HEK293 (cell line): ENCODE results near the gene TPMT.

Experiments
- BCL11A ChIP-seq: fragments of 450-650 bp; formaldehyde crosslinking; IDR thresholded peaks from 2 replicates; pipeline ENCODE4 v1.5.1; 2016; ENCODE audit warnings: low read depth, missing biosample characterization, missing genetic modification characterization
- EGR2 ChIP-seq: fragments of 450-650 bp; formaldehyde crosslinking; IDR thresholded peaks from 2 replicates; pipeline ENCODE4 v1.5.1; 2016; ENCODE audit warnings: low read depth, missing biosample characterization, missing genetic modification characterization
- IKZF3 ChIP-seq: fragments of 450-650 bp; IDR thresholded peaks from 2 replicates; pipeline ENCODE4 v1.5.0; 2018; ENCODE audit warnings: missing biosample characterization, mild to moderate bottlenecking, missing genetic modification characterization, moderate library complexity
- KLF10 ChIP-seq: fragments of 450-650 bp; IDR thresholded peaks from 2 replicates; pipeline ENCODE4 v1.5.1; 2018; ENCODE audit warnings: missing biosample characterization, mild to moderate bottlenecking, missing genetic modification characterization
- KLF7 ChIP-seq: fragments of 450-650 bp; formaldehyde crosslinking; IDR thresholded peaks from 2 replicates; pipeline ENCODE4 v1.5.1; 2016; ENCODE audit warnings: missing biosample characterization, missing genetic modification characterization, borderline replicate concordance
- SALL2 ChIP-seq: fragments of 450-650 bp; formaldehyde crosslinking; IDR thresholded peaks from 2 replicates; pipeline ENCODE4 v1.5.0; 2017; ENCODE audit warnings: missing biosample characterization, mild to moderate bottlenecking, missing genetic modification characterization, borderline replicate concordance
- SCRT1 ChIP-seq: fragments of 450-650 bp; formaldehyde crosslinking; IDR thresholded peaks from 2 replicates; pipeline ENCODE4 v1.5.1; 2016; ENCODE audit warnings: missing biosample characterization, missing genetic modification characterization, borderline replicate concordance
- SETDB1 ChIP-seq: IDR thresholded peaks from one replicate; pipeline ENCODE4 v1.6.1; 2017; ENCODE audit warnings: mild to moderate bottlenecking, low read length, moderate library complexity, mixed read lengths; ENCODE audit not compliant: insufficient read length
- TCF7L2 ChIP-seq: IDR thresholded peaks from 2 replicates; pipeline ENCODE4 v1.6.1; 2011; ENCODE audit warnings: low read depth, mild to moderate bottlenecking, inconsistent platforms, low read length, moderate library complexity, borderline replicate concordance
- YY2 ChIP-seq: fragments of 450-650 bp; formaldehyde crosslinking; IDR thresholded peaks from 2 replicates; pipeline ENCODE4 v1.5.1; 2016; ENCODE audit warnings: missing biosample characterization, missing genetic modification characterization
- ZBTB10 ChIP-seq: fragments of 450-650 bp; formaldehyde crosslinking; IDR thresholded peaks from 2 replicates; pipeline ENCODE4 v1.5.1; 2016; ENCODE audit warnings: missing biosample characterization, missing genetic modification characterization
- ZEB2 ChIP-seq: fragments of 450-650 bp; formaldehyde crosslinking; IDR thresholded peaks from 2 replicates; pipeline ENCODE4 v1.5.1; 2016; ENCODE audit warnings: missing biosample characterization, missing genetic modification characterization
- ZFHX2 ChIP-seq: fragments of 450-650 bp; formaldehyde crosslinking; conservative IDR thresholded peaks from 2 replicates; pipeline ENCODE4 v1.5.1; 2016; ENCODE audit warnings: missing biosample characterization, missing genetic modification characterization
- ZFP41 ChIP-seq: fragments of 450-650 bp; formaldehyde crosslinking; IDR thresholded peaks from 2 replicates; pipeline ENCODE4 v1.5.1; 2016; ENCODE audit warnings: missing biosample characterization, missing genetic modification characterization, borderline replicate concordance
- ZNF133 ChIP-seq: fragments of 450-650 bp; formaldehyde crosslinking; IDR thresholded peaks from 2 replicates; pipeline ENCODE4 v1.5.1; 2016; ENCODE audit warnings: missing biosample characterization, missing genetic modification characterization
- ZNF155 ChIP-seq: fragments of 450-650 bp; formaldehyde crosslinking; IDR thresholded peaks from 2 replicates; pipeline ENCODE4 v1.5.1; 2016; ENCODE audit warnings: missing biosample characterization, missing genetic modification characterization
- ZNF24 ChIP-seq: fragments of 450-650 bp; formaldehyde crosslinking; IDR thresholded peaks from 2 replicates; pipeline ENCODE4 v1.5.1; 2016; ENCODE audit warnings: missing biosample characterization, missing genetic modification characterization
- ZNF248 ChIP-seq: fragments of 450-650 bp; formaldehyde crosslinking; IDR thresholded peaks from 2 replicates; pipeline ENCODE4 v1.5.1; 2017; ENCODE audit warnings: missing biosample characterization, missing genetic modification characterization
- ZNF26 ChIP-seq: fragments of 450-650 bp; formaldehyde crosslinking; IDR thresholded peaks from 2 replicates; pipeline ENCODE4 v1.5.1; 2016; ENCODE audit warnings: missing biosample characterization, missing genetic modification characterization
- ZNF292 ChIP-seq: fragments of 450-650 bp; formaldehyde crosslinking; IDR thresholded peaks from 2 replicates; pipeline ENCODE4 v1.5.1; 2016; ENCODE audit warnings: low read depth, missing biosample characterization, missing genetic modification characterization, borderline replicate concordance
- ZNF354C ChIP-seq: fragments of 450-650 bp; formaldehyde crosslinking; IDR thresholded peaks from 2 replicates; pipeline ENCODE4 v1.5.1; 2016; ENCODE audit warnings: missing biosample characterization, missing genetic modification characterization, low read depth, borderline replicate concordance
- ZNF610 ChIP-seq: fragments of 450-650 bp; formaldehyde crosslinking; IDR thresholded peaks from 2 replicates; pipeline ENCODE4 v1.5.1; 2016; ENCODE audit warnings: missing biosample characterization, missing genetic modification characterization, borderline replicate concordance
- ZNF621 ChIP-seq: fragments of 450-650 bp; formaldehyde crosslinking; IDR thresholded peaks from 2 replicates; pipeline ENCODE4 v1.5.1; 2017; ENCODE audit warnings: missing biosample characterization, missing genetic modification characterization
- ZNF626 ChIP-seq: fragments of 450-650 bp; sonication (Bioruptor Pico); formaldehyde crosslinking; IDR thresholded peaks from 2 replicates; pipeline ENCODE4 v1.5.1; 2018; ENCODE audit warnings: missing biosample characterization, missing genetic modification characterization, inconsistent platforms
- ZNF629 ChIP-seq: fragments of 450-650 bp; formaldehyde crosslinking; IDR thresholded peaks from 2 replicates; pipeline ENCODE4 v1.5.1; 2017; ENCODE audit warnings: missing biosample characterization, missing genetic modification characterization
- ZNF791 ChIP-seq: fragments of 450-650 bp; formaldehyde crosslinking; IDR thresholded peaks from 2 replicates; pipeline ENCODE4 v1.5.1; 2016; ENCODE audit warnings: missing biosample characterization, missing genetic modification characterization
- ZSCAN16 ChIP-seq: fragments of 450-650 bp; formaldehyde crosslinking; IDR thresholded peaks from 2 replicates; pipeline ENCODE4 v1.5.1; 2016; ENCODE audit warnings: missing biosample characterization, missing genetic modification characterization
- TF ChIP-seq, protein P1 (sequence below): fragments of 450-650 bp; formaldehyde crosslinking; IDR thresholded peaks from 2 replicates; pipeline ENCODE4 v1.5.1; 2017; ENCODE audit warnings: missing biosample characterization, missing genetic modification characterization
- TF ChIP-seq, protein P2 (sequence below): sonication (generic); formaldehyde crosslinking; IDR thresholded peaks from 2 replicates; pipeline ENCODE4 v1.8.1; 2022; ENCODE audit warnings: mild to moderate bottlenecking, moderate library complexity, missing genetic modification reagents

The TPMT gene

GRCh38 chr6:18155150-18155863 is 430 bp upstream of the TPMT start, which contains the start of gene KDM1B (continued):
- TF ChIP-seq, protein P1, sequence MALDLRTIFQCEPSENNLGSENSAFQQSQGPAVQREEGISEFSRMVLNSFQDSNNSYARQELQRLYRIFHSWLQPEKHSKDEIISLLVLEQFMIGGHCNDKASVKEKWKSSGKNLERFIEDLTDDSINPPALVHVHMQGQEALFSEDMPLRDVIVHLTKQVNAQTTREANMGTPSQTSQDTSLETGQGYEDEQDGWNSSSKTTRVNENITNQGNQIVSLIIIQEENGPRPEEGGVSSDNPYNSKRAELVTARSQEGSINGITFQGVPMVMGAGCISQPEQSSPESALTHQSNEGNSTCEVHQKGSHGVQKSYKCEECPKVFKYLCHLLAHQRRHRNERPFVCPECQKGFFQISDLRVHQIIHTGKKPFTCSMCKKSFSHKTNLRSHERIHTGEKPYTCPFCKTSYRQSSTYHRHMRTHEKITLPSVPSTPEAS (tag by site-specific recombination) = no peak
- TF ChIP-seq TCF7L2 (no peak), ZNF791 (tag by site-specific recombination) (no peak), KLF7 (tag by site-specific recombination) (no peak), IKZF3 (no peak), ZNF26 (tag by site-specific recombination) (no peak), ZNF610 (no peak), ZNF629 (tag by site-specific recombination) (no peak; the same call in 1 of the 2 replicates), SALL2 (no peak), SCRT1 (tag by site-specific recombination) (no peak), ZNF24 (tag by site-specific recombination) (no peak), ZNF621 (tag by site-specific recombination) (no peak), ZNF133 (tag by site-specific recombination) (no peak), ZSCAN16 (tag by site-specific recombination) (no peak), BCL11A (tag by site-specific recombination) (no peak), ZNF248 (no peak), ZNF354C (no peak), ZNF292 (tag by site-specific recombination) (no peak), ZFHX2 (tag by site-specific recombination) (peak; percentile 77), SETDB1 (no peak), ZNF155 (tag by site-specific recombination) (no peak), EGR2 (tag by site-specific recombination) (peak; percentile 72), ZEB2 (tag by site-specific recombination) (no peak), ZNF626 (tag by site-specific recombination) (no peak), ZFP41 (no peak), ZBTB10 (tag by site-specific recombination) (no peak), KLF10 (tag by site-specific recombination) (peak; percentile 68), YY2 (tag by site-specific recombination) (no peak)
- TF ChIP-seq, protein P2, sequence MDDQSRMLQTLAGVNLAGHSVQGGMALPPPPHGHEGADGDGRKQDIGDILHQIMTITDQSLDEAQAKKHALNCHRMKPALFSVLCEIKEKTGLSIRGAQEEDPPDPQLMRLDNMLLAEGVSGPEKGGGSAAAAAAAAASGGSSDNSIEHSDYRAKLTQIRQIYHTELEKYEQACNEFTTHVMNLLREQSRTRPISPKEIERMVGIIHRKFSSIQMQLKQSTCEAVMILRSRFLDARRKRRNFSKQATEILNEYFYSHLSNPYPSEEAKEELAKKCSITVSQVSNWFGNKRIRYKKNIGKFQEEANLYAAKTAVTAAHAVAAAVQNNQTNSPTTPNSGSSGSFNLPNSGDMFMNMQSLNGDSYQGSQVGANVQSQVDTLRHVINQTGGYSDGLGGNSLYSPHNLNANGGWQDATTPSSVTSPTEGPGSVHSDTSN = 0 out of 2 replicates have a peak, but pooled peaks have one; percentile 65
